Measurements from ENCODE around the gene COL4A1. TPM values are rescaled to one million over a fixed set of nuclear protein-coding genes. Genes with fewer than 3 reads are reported as not detected.

COL4A1 gene
- total RNA-seq, 3 donors from 2014 or later, result 19.0 to 308 (median 61.9) TPM

- H3K4me1 ChIP-seq (ENCODE audit: low read depth), result no peaks in the 10 kb centered on the region
- no peak overlapping the region for H3K4me3 ChIP-seq
- DNase-seq (no peak), ATAC-seq (no peak)
- no peaks in the 10 kb centered on the region for H3K9me3 ChIP-seq
- no peak for TF ChIP-seq CTCF (IDR thresholded peaks at IDR 0.05)
- intact Hi-C loops (cut with DNase I, micrococcal nuclease), result no loop called here
- H3K36me3 ChIP-seq (ENCODE audit: low read depth), result no peaks in the 10 kb centered on the region
These were observed 24.4 kb upstream of the COL4A1 start for GRCh38 chr13:110331362-110331761.

GRCh38 chr13:110330491-110331011 is 23.6 kb upstream of the COL4A1 start:
- TF ChIP-seq CTCF (IDR thresholded peaks at IDR 0.05), result no peak
- intact Hi-C loops (cut with DNase I, micrococcal nuclease), result no loop called here
- Histone ChIP-seq H3K9me3 (no peaks in the 10 kb centered on the region), H3K4me3 (no peak overlapping the region), H3K4me1 (ENCODE audit: low read depth) (no peaks in the 10 kb centered on the region), H3K36me3 (ENCODE audit: low read depth) (no peaks in the 10 kb centered on the region)
- ATAC-seq (peak; percentile 44), DNase-seq (no peak)

GRCh38 chr13:110329798-110330461 is 23.0 kb upstream of the COL4A1 start:
- no peak overlapping the region for H3K4me3 ChIP-seq
- intact Hi-C loops (cut with DNase I, micrococcal nuclease), result no loop called here
- no peaks in the 10 kb centered on the region for H3K9me3 ChIP-seq
- TF ChIP-seq CTCF (IDR thresholded peaks at IDR 0.05), result no peak
- H3K4me1 ChIP-seq (ENCODE audit: low read depth), result no peaks in the 10 kb centered on the region
- ATAC-seq (peak; percentile 33), DNase-seq (no peak)
- no peaks in the 10 kb centered on the region for H3K36me3 ChIP-seq (ENCODE audit: low read depth)

- intact Hi-C loops (cut with DNase I, micrococcal nuclease), result no loop called here
- Histone ChIP-seq H3K36me3 (ENCODE audit: low read depth) (no peaks in the 10 kb centered on the region), H3K4me3 (no peak overlapping the region), H3K9me3 (no peaks in the 10 kb centered on the region), H3K4me1 (ENCODE audit: low read depth) (no peaks in the 10 kb centered on the region)
- DNase-seq, result no peak
- no peak for ATAC-seq
- no peak for TF ChIP-seq CTCF (IDR thresholded peaks at IDR 0.05)
These were observed 22.3 kb upstream of the COL4A1 start for GRCh38 chr13:110329258-110329657.

GRCh38 chr13:110328573-110328972 is 21.6 kb upstream of the COL4A1 start:
- Histone ChIP-seq H3K36me3 (ENCODE audit: low read depth) (no peaks in the 10 kb centered on the region), H3K4me1 (ENCODE audit: low read depth) (no peaks in the 10 kb centered on the region), H3K9me3 (no peaks in the 10 kb centered on the region), H3K4me3 (no peak overlapping the region)
- intact Hi-C loops (cut with DNase I, micrococcal nuclease), result no loop called here
- ATAC-seq, result no peak
- TF ChIP-seq CTCF (IDR thresholded peaks at IDR 0.05), result no peak
- no peak for DNase-seq

Measured in mucosa of descending colon (tissue), 3 donors.